Activated CD4-positive, alpha-beta memory T cell treated with anti-CD3 and anti-CD28 coated beads for 36 hours (primary cell): Measurements from ENCODE around the gene LSP1. TPM values are rescaled to one million over a fixed set of nuclear protein-coding genes. Genes with fewer than 3 reads are reported as not detected.

Experiments used
- CTCF ChIA-PET: fragments of 350-600 bp; sonication (Branson Sonifier 250); formaldehyde crosslinking; loops from one replicate; lab custom pipeline; 2021; ENCODE audit warnings: antibody characterized with exemption, inconsistent platforms; lab: Charles Lee
- POLR2A ChIA-PET: fragments of 350-600 bp; sonication (Branson Sonifier 250); formaldehyde crosslinking; loops from one replicate; lab custom pipeline; 2021; ENCODE audit warnings: antibody characterized with exemption; lab: Charles Lee
- DNase-seq: peaks from one replicate; pipeline ENCODE4 v3.0.0-alpha.2; 2020
- H3K27ac Mint-ChIP-seq: one replicate; pipeline ENCODE4 v1.8.0; 2021; ENCODE audit warnings: mixed read lengths
- H3K27me3 Mint-ChIP-seq: one replicate; pipeline ENCODE4 v1.8.0; 2021; ENCODE audit warnings: mixed read lengths
- H3K36me3 Mint-ChIP-seq: one replicate; pipeline ENCODE4 v1.8.0; 2021; ENCODE audit warnings: mixed read lengths
- H3K4me1 Mint-ChIP-seq: one replicate; pipeline ENCODE4 v1.8.0; 2021; ENCODE audit warnings: low read depth, mixed read lengths
- H3K4me3 Mint-ChIP-seq: one replicate; pipeline ENCODE4 v1.8.0; 2021; ENCODE audit warnings: mild to moderate bottlenecking, mixed read lengths
- H3K9me3 Mint-ChIP-seq: one replicate; pipeline ENCODE4 v1.8.0; 2021; ENCODE audit warnings: mixed read lengths
- intact Hi-C: fragments of 100-400 bp; cut with micrococcal nuclease; formaldehyde crosslinking; loops from one replicate; pipeline ENCODE4 v1.15.1; 2023
- total RNA-seq, 2 experiments: library from RNA; stranded (reverse); gene quantifications; one replicate each; pipeline ENCODE4 v1.2.3, GENCODE V29; 2021

The LSP1 gene
- total RNA-seq, 2 experiments from 2014 or later, result 179 to 181 TPM

GRCh38 chr11:1815751-1816150, 37.1 kb upstream of the LSP1 start:
- intact Hi-C loops, result no loop called here
- Mint-ChIP-seq H3K36me3 (no peaks in the 10 kb centered on the region), H3K4me1 (no peaks in the 10 kb centered on the region), H3K27ac (no peak overlapping the region), H3K9me3 (peaks cover 9% of the 10 kb centered on the region), H3K27me3 (peaks cover 6% of the 10 kb centered on the region), H3K4me3 (no peak overlapping the region)
- ChIA-PET POLR2A (no interaction called here), CTCF (interaction anchor here (1.2 to 2.3 kb wide), 2 partner anchors 17 to 122 kb away, joined by 4 to 7 read pairs; no protein-coding TSS in a partner anchor)
- no peak for DNase-seq

GRCh38 chr11:1817000-1817399, 35.9 kb upstream of the LSP1 start:
- Mint-ChIP-seq H3K9me3 (peaks cover 9% of the 10 kb centered on the region), H3K36me3 (no peaks in the 10 kb centered on the region), H3K4me3 (no peak overlapping the region), H3K27me3 (peaks cover 8% of the 10 kb centered on the region), H3K4me1 (no peaks in the 10 kb centered on the region), H3K27ac (no peak overlapping the region)
- intact Hi-C loops, result no loop called here
- DNase-seq, result no peak
- POLR2A ChIA-PET, result no interaction called here
- CTCF ChIA-PET, result interaction anchor here (1.1 to 1.4 kb wide), 2 partner anchors 16 to 123 kb away, joined by 3 read pairs; no protein-coding TSS in a partner anchor

GRCh38 chr11:1817511-1817910, 35.4 kb upstream of the LSP1 start:
- ChIA-PET POLR2A (no interaction called here), CTCF (interaction anchor here (1.1 to 1.4 kb wide), 2 partner anchors 15 to 123 kb away, joined by 3 read pairs; no protein-coding TSS in a partner anchor)
- H3K27ac Mint-ChIP-seq, result no peak overlapping the region
- H3K36me3 Mint-ChIP-seq, result no peaks in the 10 kb centered on the region
- H3K27me3 Mint-ChIP-seq, result peaks cover 6% of the 10 kb centered on the region
- H3K4me3 Mint-ChIP-seq, result no peak overlapping the region
- intact Hi-C loops, result no loop called here
- DNase-seq, result no peak
- H3K4me1 Mint-ChIP-seq, result no peaks in the 10 kb centered on the region
- peaks cover 7% of the 10 kb centered on the region for H3K9me3 Mint-ChIP-seq

- intact Hi-C loops, result no loop called here
- no peak for DNase-seq
- no peaks in the 10 kb centered on the region for H3K4me1 Mint-ChIP-seq
- peaks cover 7% of the 10 kb centered on the region for H3K9me3 Mint-ChIP-seq
- ChIA-PET POLR2A (no interaction called here), CTCF (interaction anchor here (1.4 kb wide), 1 partner anchor 14 kb away, joined by 5 read pairs; no protein-coding TSS in a partner anchor)
- no peak overlapping the region for H3K4me3 Mint-ChIP-seq
- no peak overlapping the region for H3K27ac Mint-ChIP-seq
- H3K27me3 Mint-ChIP-seq, result peaks cover 2% of the 10 kb centered on the region
- H3K36me3 Mint-ChIP-seq, result no peaks in the 10 kb centered on the region
Measured at GRCh38 chr11:1819074-1819473, 33.8 kb upstream of the LSP1 start.

GRCh38 chr11:1820463-1821325, 32.2 kb upstream of the LSP1 start:
- H3K4me1 Mint-ChIP-seq, result no peaks in the 10 kb centered on the region
- peaks cover 7% of the 10 kb centered on the region for H3K9me3 Mint-ChIP-seq
- H3K36me3 Mint-ChIP-seq, result no peaks in the 10 kb centered on the region
- H3K4me3 Mint-ChIP-seq, result no peak overlapping the region
- ChIA-PET POLR2A (no interaction called here), CTCF (interaction anchor here (0.9 to 1.6 kb wide), 3 partner anchors 12 to 168 kb away, joined by 4 to 5 read pairs (median 4); no protein-coding TSS in a partner anchor)
- no peak overlapping the region for H3K27ac Mint-ChIP-seq
- peaks cover 2% of the 10 kb centered on the region for H3K27me3 Mint-ChIP-seq
- DNase-seq, result no peak
- intact Hi-C loops, result no loop called here

GRCh38 chr11:1821562-1821961, 31.3 kb upstream of the LSP1 start:
- Mint-ChIP-seq H3K4me1 (no peaks in the 10 kb centered on the region), H3K27ac (no peak overlapping the region), H3K4me3 (no peak overlapping the region), H3K27me3 (peaks cover 2% of the 10 kb centered on the region), H3K9me3 (peaks cover 7% of the 10 kb centered on the region), H3K36me3 (no peaks in the 10 kb centered on the region)
- DNase-seq, result no peak
- ChIA-PET CTCF (interaction anchor here (1.0 to 1.8 kb wide), 5 partner anchors 11 to 180 kb away, joined by 3 to 10 read pairs (median 5); no protein-coding TSS in a partner anchor), POLR2A (no interaction called here)
- intact Hi-C loops, result no loop called here

- Mint-ChIP-seq H3K36me3 (no peaks in the 10 kb centered on the region), H3K4me1 (no peaks in the 10 kb centered on the region), H3K27ac (no peak overlapping the region), H3K9me3 (peaks cover 7% of the 10 kb centered on the region), H3K27me3 (peaks cover 2% of the 10 kb centered on the region), H3K4me3 (no peak overlapping the region)
- DNase-seq, result no peak
- CTCF ChIA-PET, result interaction anchor here (0.8 to 1.8 kb wide), 4 partner anchors 10 to 129 kb away, joined by 3 to 10 read pairs (median 4); no protein-coding TSS in a partner anchor
- intact Hi-C loops, result no loop called here
- POLR2A ChIA-PET, result no interaction called here
Measured at GRCh38 chr11:1822648-1823375, 30.1 kb upstream of the LSP1 start.

- ChIA-PET CTCF (interaction anchor here (1.2 to 13.7 kb wide), 3 partner anchors 9 to 131 kb away, joined by 3 to 488 read pairs (median 5); no protein-coding TSS in a partner anchor), POLR2A (no interaction called here)
- Mint-ChIP-seq H3K36me3 (no peaks in the 10 kb centered on the region), H3K27me3 (peaks cover 2% of the 10 kb centered on the region), H3K9me3 (peaks cover 3% of the 10 kb centered on the region), H3K4me3 (no peak overlapping the region), H3K4me1 (no peaks in the 10 kb centered on the region), H3K27ac (no peak overlapping the region)
- intact Hi-C loops, result no loop called here
- DNase-seq, result no peak
Measured at GRCh38 chr11:1823376-1824220, 29.3 kb upstream of the LSP1 start.

GRCh38 chr11:1824221-1825038, 28.5 kb upstream of the LSP1 start:
- intact Hi-C loops, result no loop called here
- POLR2A ChIA-PET, result no interaction called here
- no peaks in the 10 kb centered on the region for H3K4me1 Mint-ChIP-seq
- no peak overlapping the region for H3K4me3 Mint-ChIP-seq
- H3K27me3 Mint-ChIP-seq, result peaks cover 2% of the 10 kb centered on the region
- no peaks in the 10 kb centered on the region for H3K9me3 Mint-ChIP-seq
- CTCF ChIA-PET, result interaction anchor here (1.2 to 13.7 kb wide), 3 partner anchors 9 to 178 kb away, joined by 3 to 488 read pairs (median 5); no protein-coding TSS in a partner anchor
- H3K36me3 Mint-ChIP-seq, result no peaks in the 10 kb centered on the region
- H3K27ac Mint-ChIP-seq, result no peak overlapping the region
- no peak for DNase-seq

- H3K27me3 Mint-ChIP-seq, result peaks cover 2% of the 10 kb centered on the region
- H3K4me1 Mint-ChIP-seq, result no peaks in the 10 kb centered on the region
- H3K36me3 Mint-ChIP-seq, result no peaks in the 10 kb centered on the region
- no peak overlapping the region for H3K27ac Mint-ChIP-seq
- ChIA-PET CTCF (interaction anchor here (1.2 to 13.7 kb wide), 2 partner anchors 132 to 177 kb away, joined by 5 to 488 read pairs; no protein-coding TSS in a partner anchor), POLR2A (no interaction called here)
- no peak for DNase-seq
- H3K9me3 Mint-ChIP-seq, result no peaks in the 10 kb centered on the region
- intact Hi-C loops, result no loop called here
- H3K4me3 Mint-ChIP-seq, result no peak overlapping the region
Measured at GRCh38 chr11:1825039-1825740, 27.7 kb upstream of the LSP1 start.
